ELR (cell line): ENCODE data around the gene CARD8.

Experiments
- DNase-seq: peaks from one replicate; pipeline ENCODE4 v3.0.0-alpha.2; 2015; ENCODE audit warnings: low read depth

CARD8 gene

GRCh38 chr19:48206397-48207093, 49.2 kb downstream of the CARD8 start:
- DNase-seq = no peak

GRCh38 chr19:48203794-48204628, 51.7 kb downstream of the CARD8 start:
- peak; percentile 96 for DNase-seq

- DNase-seq = no peak
Measured at GRCh38 chr19:48203222-48203793, 52.4 kb downstream of the CARD8 start.

GRCh38 chr19:48196933-48197665, 58.6 kb downstream of the CARD8 start:
- no peak for DNase-seq

GRCh38 chr19:48196321-48196763, 59.4 kb downstream of the CARD8 start:
- DNase-seq = no peak

- no peak for DNase-seq
Measured at GRCh38 chr19:48194844-48195830, 60.6 kb downstream of the CARD8 start.

GRCh38 chr19:48194041-48194843, 61.5 kb downstream of the CARD8 start:
- DNase-seq = no peak

- DNase-seq = no peak
Measured at GRCh38 chr19:48192750-48193149, 63.0 kb downstream of the CARD8 start.

GRCh38 chr19:48190885-48191284, 64.8 kb downstream of the CARD8 start:
- DNase-seq = no peak

GRCh38 chr19:48190288-48190884, 65.3 kb downstream of the CARD8 start:
- DNase-seq = peak; percentile 51

GRCh38 chr19:48186541-48186991, 69.1 kb downstream of the CARD8 start:
- no peak for DNase-seq

GRCh38 chr19:48186015-48186414, 69.7 kb downstream of the CARD8 start:
- DNase-seq = no peak

GRCh38 chr19:48183356-48183755, 72.4 kb downstream of the CARD8 start:
- DNase-seq = no peak

- no peak for DNase-seq
Measured at GRCh38 chr19:48182434-48182833, 73.3 kb downstream of the CARD8 start.

GRCh38 chr19:48181505-48181904, 74.2 kb downstream of the CARD8 start:
- no peak for DNase-seq

GRCh38 chr19:48176226-48176625, 79.5 kb downstream of the CARD8 start:
- DNase-seq = no peak

- DNase-seq = no peak
Measured at GRCh38 chr19:48175578-48175977, 80.1 kb downstream of the CARD8 start.

- no peak for DNase-seq
Measured at GRCh38 chr19:48174445-48175030, 81.2 kb downstream of the CARD8 start.

- no peak for DNase-seq
Measured at GRCh38 chr19:48171710-48172109, 84.0 kb downstream of the CARD8 start.
